Uterus (tissue), 2 donors: Measurements from ENCODE around the gene ARHGEF28.

ENCODE experiments used
- CTCF ChIP-seq, 4 experiments: fragments of 200-600 bp in 2 of 4; fragments of 450-650 bp in 2 of 4; sonication (generic) in 2 of 4; IDR thresholded peaks; one replicate each; pipeline ENCODE4 v1.5.1; 2016 to 2019; ENCODE audit warnings: antibody characterized with exemption in 4 of 4, mild to moderate bottlenecking in 2 of 4, moderate library complexity in 1 of 4
- POLR2A ChIP-seq, 2 donors: fragments of 450-650 bp; IDR thresholded peaks; one replicate each; pipeline ENCODE4 v1.6.1; 2016; ENCODE audit warnings: antibody characterized with exemption in 2 of 2, mild to moderate bottlenecking in 1 of 2, moderate library complexity in 1 of 2

GRCh38 chr5:73672132-73672531 is 46.1 kb downstream of the ARHGEF28 start:
- TF ChIP-seq CTCF (IDR thresholded peaks at IDR 0.05) (no peak), POLR2A (IDR thresholded peaks at IDR 0.05) (no peak)
